Measurements from ENCODE around the gene GPC3.

The GPC3 gene

GRCh38 chrX:133956570-133957340 lies 28.6 kb downstream of the GPC3 start:
- no peaks in the 10 kb centered on the region for H3K27me3 ChIP-seq (ENCODE audit: control insufficient read depth, low read length)
- H4K20me1 ChIP-seq (ENCODE audit: control insufficient read depth, insufficient read depth, low read depth, low read length) = no peaks in the 10 kb centered on the region
- H3K4me2 ChIP-seq (ENCODE audit: low read length) = no peak overlapping the region
- no peaks in the 10 kb centered on the region for H3K9me2 ChIP-seq (replicated peaks; ENCODE audit: control insufficient read depth, low read length)
- H3K4me1 ChIP-seq (ENCODE audit: control insufficient read depth, low read length) = no peaks in the 10 kb centered on the region
- H3K4me3 ChIP-seq (ENCODE audit: low read length) = no peak overlapping the region
- no peak for TF ChIP-seq CTCF (IDR thresholded peaks at IDR 0.05; ENCODE audit: low read depth, low read length, poor library complexity, severe bottlenecking)
- TF ChIP-seq EZH2phosphoT487 (IDR thresholded peaks at IDR 0.05; ENCODE audit: borderline replicate concordance, low read length) = no peak
- H3K36me3 ChIP-seq (ENCODE audit: control insufficient read depth, low read length) = no peaks in the 10 kb centered on the region
- H3K9me3 ChIP-seq (ENCODE audit: control insufficient read depth, insufficient read depth, low read length) = no peaks in the 10 kb centered on the region
- no peak overlapping the region for H3K27ac ChIP-seq (ENCODE audit: low read depth, low read length)
- no peaks in the 10 kb centered on the region for H3F3A ChIP-seq (ENCODE audit: control insufficient read depth, insufficient read depth)
- H3K79me2 ChIP-seq (ENCODE audit: control insufficient read depth, low read length) = no peaks in the 10 kb centered on the region

DNA sequence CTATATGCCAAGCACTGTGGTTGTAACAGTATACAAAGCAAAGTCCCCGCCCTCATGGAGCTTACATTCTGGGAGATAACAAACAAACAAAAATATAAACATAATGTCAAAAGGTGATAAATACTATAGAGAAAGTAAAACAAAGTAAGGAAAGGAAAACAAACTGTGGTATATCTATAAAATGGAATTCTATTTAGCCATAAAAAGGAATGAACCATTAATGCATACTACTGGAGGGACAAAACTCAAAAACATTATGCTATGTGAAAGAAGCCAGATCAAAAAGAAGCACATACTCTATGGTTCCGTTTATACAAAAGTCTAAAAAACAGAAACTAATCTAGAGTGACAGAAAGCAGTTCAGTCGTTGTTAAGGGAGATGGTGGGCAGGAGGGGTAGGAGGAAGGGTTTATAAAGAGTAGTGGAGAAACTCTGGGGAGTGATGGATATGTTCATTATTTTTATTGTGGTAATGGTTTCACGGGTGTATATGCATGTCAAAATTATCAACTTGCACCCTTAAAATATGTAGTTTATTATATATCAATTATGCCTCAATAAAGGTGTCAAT lies 31.5 kb downstream of the GPC3 start:
- Histone ChIP-seq H3K27ac (ENCODE audit: low read depth, low read length) (no peak overlapping the region), H3K4me2 (ENCODE audit: low read length) (no peak overlapping the region), H3F3A (ENCODE audit: control insufficient read depth, insufficient read depth) (no peaks in the 10 kb centered on the region), H3K9me2 (replicated peaks; ENCODE audit: control insufficient read depth, low read length) (no peaks in the 10 kb centered on the region), H3K79me2 (ENCODE audit: control insufficient read depth, low read length) (no peaks in the 10 kb centered on the region), H3K4me1 (ENCODE audit: control insufficient read depth, low read length) (no peaks in the 10 kb centered on the region), H3K36me3 (ENCODE audit: control insufficient read depth, low read length) (no peaks in the 10 kb centered on the region), H3K27me3 (ENCODE audit: control insufficient read depth, low read length) (no peaks in the 10 kb centered on the region), H3K9me3 (ENCODE audit: control insufficient read depth, insufficient read depth, low read length) (no peaks in the 10 kb centered on the region), H3K4me3 (ENCODE audit: low read length) (no peak overlapping the region), H4K20me1 (ENCODE audit: control insufficient read depth, insufficient read depth, low read depth, low read length) (no peaks in the 10 kb centered on the region)
- TF ChIP-seq EZH2phosphoT487 (IDR thresholded peaks at IDR 0.05; ENCODE audit: borderline replicate concordance, low read length) (no peak), CTCF (IDR thresholded peaks at IDR 0.05; ENCODE audit: low read depth, low read length, poor library complexity, severe bottlenecking) (no peak)

GRCh38 chrX:133953078-133953477 lies 32.3 kb downstream of the GPC3 start:
- no peaks in the 10 kb centered on the region for H3K9me3 ChIP-seq (ENCODE audit: control insufficient read depth, insufficient read depth, low read length)

More at GRCh38 chrX:133953078-133953477, 32.3 kb downstream of the GPC3 start:
- Histone ChIP-seq H3K4me3 (ENCODE audit: low read length) (no peak overlapping the region), H3K36me3 (ENCODE audit: control insufficient read depth, low read length) (no peaks in the 10 kb centered on the region), H3K4me1 (ENCODE audit: control insufficient read depth, low read length) (no peaks in the 10 kb centered on the region), H4K20me1 (ENCODE audit: control insufficient read depth, insufficient read depth, low read depth, low read length) (no peaks in the 10 kb centered on the region), H3K9me2 (replicated peaks; ENCODE audit: control insufficient read depth, low read length) (no peaks in the 10 kb centered on the region), H3K27ac (ENCODE audit: low read depth, low read length) (no peak overlapping the region), H3K79me2 (ENCODE audit: control insufficient read depth, low read length) (no peaks in the 10 kb centered on the region), H3K4me2 (ENCODE audit: low read length) (no peak overlapping the region), H3K27me3 (ENCODE audit: control insufficient read depth, low read length) (no peaks in the 10 kb centered on the region), H3F3A (ENCODE audit: control insufficient read depth, insufficient read depth) (no peaks in the 10 kb centered on the region)
- no peak for TF ChIP-seq CTCF (IDR thresholded peaks at IDR 0.05; ENCODE audit: low read depth, low read length, poor library complexity, severe bottlenecking)
- TF ChIP-seq EZH2phosphoT487 (IDR thresholded peaks at IDR 0.05; ENCODE audit: borderline replicate concordance, low read length) = no peak

Measured in DOHH2 (cell line).